Measurements from ENCODE around the gene EIF4A3. TPM values are rescaled to one million over a fixed set of nuclear protein-coding genes. Genes with fewer than 3 reads are reported as not detected.

EIF4A3 gene
- total and polyA plus RNA-seq, 9 of the 15 experiments (the other 6 are each of a cell fraction or from before 2014, with no cell fraction given): 62.7 to 171 (median 127) TPM

DNA sequence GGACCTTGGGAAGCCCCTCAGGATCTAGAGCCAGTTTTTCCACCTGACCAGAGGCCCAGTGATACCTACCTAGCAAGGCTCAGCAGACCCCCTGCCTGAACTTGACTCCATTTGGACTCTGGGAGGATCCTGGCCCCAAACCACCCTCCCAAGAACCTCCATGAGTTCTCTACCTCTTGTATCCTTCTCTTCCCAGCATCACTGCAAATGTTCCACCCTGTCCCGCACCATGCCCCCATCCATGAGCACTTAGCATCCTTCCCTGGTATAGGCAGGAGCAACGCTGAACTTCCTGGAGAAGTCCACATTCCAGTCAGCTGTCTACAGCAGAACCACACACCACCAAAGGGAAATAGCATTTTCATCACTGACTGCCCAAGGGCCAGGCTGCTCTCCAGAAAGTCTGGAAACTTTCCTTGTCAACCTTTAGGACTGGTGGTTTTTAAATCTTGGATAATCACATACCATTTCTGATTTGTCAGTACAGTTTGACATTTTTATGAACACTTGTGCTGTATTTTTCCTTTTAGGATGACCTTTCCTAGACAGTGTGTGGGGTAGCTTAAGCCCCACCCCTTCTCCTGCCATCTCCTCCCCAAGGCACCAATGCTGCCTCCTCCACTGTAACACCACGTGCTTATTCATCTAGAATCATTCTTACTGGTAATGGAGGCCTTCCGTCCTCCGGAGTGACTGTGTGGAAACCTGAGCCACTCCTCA is 13.9 kb downstream of the EIF4A3 start (continued):
- TF ChIP-seq, protein P1, sequence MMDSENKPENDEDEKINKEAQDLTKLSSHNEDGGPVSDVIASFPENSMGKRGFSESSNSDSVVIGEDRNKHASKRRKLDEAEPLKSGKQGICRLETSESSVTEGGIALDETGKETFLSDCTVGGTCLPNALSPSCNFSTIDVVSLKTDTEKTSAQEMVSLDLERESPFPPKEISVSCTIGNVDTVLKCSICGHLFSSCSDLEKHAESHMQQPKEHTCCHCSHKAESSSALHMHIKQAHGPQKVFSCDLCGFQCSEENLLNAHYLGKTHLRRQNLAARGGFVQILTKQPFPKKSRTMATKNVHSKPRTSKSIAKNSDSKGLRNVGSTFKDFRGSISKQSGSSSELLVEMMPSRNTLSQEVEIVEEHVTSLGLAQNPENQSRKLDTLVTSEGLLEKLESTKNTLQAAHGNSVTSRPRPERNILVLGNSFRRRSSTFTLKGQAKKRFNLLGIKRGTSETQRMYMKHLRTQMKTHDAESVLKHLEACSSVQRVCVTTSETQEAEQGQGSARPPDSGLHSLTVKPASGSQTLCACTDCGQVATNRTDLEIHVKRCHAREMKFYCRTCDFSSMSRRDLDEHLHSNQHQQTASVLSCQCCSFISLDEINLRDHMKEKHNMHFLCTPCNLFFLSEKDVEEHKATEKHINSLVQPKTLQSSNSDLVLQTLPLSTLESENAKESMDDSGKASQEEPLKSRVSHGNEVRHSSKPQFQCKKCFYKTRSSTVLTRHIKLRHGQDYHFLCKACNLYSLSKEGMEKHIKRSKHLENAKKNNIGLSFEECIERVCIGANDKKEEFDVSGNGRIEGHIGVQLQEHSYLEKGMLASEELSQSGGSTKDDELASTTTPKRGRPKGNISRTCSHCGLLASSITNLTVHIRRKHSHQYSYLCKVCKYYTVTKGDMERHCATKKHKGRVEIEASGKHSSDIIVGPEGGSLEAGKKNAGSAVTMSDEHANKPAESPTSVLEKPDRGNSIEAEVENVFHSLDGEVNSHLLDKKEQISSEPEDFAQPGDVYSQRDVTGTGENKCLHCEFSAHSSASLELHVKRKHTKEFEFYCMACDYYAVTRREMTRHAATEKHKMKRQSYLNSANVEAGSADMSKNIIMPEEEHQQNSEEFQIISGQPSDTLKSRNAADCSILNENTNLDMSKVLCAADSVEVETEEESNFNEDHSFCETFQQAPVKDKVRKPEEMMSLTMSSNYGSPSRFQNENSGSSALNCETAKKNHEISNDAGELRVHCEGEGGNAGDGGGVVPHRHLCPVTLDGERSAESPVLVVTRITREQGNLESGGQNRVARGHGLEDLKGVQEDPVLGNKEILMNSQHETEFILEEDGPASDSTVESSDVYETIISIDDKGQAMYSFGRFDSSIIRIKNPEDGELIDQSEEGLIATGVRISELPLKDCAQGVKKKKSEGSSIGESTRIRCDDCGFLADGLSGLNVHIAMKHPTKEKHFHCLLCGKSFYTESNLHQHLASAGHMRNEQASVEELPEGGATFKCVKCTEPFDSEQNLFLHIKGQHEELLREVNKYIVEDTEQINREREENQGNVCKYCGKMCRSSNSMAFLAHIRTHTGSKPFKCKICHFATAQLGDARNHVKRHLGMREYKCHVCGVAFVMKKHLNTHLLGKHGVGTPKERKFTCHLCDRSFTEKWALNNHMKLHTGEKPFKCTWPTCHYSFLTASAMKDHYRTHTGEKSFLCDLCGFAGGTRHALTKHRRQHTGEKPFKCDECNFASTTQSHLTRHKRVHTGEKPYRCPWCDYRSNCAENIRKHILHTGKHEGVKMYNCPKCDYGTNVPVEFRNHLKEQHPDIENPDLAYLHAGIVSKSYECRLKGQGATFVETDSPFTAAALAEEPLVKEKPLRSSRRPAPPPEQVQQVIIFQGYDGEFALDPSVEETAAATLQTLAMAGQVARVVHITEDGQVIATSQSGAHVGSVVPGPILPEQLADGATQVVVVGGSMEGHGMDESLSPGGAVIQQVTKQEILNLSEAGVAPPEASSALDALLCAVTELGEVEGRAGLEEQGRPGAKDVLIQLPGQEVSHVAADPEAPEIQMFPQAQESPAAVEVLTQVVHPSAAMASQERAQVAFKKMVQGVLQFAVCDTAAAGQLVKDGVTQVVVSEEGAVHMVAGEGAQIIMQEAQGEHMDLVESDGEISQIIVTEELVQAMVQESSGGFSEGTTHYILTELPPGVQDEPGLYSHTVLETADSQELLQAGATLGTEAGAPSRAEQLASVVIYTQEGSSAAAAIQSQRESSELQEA (IDR thresholded peaks at IDR 0.05; ENCODE audit: low read depth): no peak
- TF ChIP-seq NR2C1 (IDR thresholded peaks at IDR 0.05) (no peak), NR2C1 (tag; IDR thresholded peaks at IDR 0.05) (no peak), ZNF431 (CRISPR knock-in tag; IDR thresholded peaks at IDR 0.05) (no peak), PRMT5 (CRISPR knock-in tag; IDR thresholded peaks at IDR 0.05) (no peak), ZNF507 (tag; conservative IDR thresholded peaks at IDR 0.05) (no peak)
- TF ChIP-seq, protein P2, sequence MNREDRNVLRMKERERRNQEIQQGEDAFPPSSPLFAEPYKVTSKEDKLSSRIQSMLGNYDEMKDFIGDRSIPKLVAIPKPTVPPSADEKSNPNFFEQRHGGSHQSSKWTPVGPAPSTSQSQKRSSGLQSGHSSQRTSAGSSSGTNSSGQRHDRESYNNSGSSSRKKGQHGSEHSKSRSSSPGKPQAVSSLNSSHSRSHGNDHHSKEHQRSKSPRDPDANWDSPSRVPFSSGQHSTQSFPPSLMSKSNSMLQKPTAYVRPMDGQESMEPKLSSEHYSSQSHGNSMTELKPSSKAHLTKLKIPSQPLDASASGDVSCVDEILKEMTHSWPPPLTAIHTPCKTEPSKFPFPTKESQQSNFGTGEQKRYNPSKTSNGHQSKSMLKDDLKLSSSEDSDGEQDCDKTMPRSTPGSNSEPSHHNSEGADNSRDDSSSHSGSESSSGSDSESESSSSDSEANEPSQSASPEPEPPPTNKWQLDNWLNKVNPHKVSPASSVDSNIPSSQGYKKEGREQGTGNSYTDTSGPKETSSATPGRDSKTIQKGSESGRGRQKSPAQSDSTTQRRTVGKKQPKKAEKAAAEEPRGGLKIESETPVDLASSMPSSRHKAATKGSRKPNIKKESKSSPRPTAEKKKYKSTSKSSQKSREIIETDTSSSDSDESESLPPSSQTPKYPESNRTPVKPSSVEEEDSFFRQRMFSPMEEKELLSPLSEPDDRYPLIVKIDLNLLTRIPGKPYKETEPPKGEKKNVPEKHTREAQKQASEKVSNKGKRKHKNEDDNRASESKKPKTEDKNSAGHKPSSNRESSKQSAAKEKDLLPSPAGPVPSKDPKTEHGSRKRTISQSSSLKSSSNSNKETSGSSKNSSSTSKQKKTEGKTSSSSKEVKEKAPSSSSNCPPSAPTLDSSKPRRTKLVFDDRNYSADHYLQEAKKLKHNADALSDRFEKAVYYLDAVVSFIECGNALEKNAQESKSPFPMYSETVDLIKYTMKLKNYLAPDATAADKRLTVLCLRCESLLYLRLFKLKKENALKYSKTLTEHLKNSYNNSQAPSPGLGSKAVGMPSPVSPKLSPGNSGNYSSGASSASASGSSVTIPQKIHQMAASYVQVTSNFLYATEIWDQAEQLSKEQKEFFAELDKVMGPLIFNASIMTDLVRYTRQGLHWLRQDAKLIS (CRISPR knock-in tag; IDR thresholded peaks at IDR 0.05): no peak
- TF ChIP-seq, protein P3, sequence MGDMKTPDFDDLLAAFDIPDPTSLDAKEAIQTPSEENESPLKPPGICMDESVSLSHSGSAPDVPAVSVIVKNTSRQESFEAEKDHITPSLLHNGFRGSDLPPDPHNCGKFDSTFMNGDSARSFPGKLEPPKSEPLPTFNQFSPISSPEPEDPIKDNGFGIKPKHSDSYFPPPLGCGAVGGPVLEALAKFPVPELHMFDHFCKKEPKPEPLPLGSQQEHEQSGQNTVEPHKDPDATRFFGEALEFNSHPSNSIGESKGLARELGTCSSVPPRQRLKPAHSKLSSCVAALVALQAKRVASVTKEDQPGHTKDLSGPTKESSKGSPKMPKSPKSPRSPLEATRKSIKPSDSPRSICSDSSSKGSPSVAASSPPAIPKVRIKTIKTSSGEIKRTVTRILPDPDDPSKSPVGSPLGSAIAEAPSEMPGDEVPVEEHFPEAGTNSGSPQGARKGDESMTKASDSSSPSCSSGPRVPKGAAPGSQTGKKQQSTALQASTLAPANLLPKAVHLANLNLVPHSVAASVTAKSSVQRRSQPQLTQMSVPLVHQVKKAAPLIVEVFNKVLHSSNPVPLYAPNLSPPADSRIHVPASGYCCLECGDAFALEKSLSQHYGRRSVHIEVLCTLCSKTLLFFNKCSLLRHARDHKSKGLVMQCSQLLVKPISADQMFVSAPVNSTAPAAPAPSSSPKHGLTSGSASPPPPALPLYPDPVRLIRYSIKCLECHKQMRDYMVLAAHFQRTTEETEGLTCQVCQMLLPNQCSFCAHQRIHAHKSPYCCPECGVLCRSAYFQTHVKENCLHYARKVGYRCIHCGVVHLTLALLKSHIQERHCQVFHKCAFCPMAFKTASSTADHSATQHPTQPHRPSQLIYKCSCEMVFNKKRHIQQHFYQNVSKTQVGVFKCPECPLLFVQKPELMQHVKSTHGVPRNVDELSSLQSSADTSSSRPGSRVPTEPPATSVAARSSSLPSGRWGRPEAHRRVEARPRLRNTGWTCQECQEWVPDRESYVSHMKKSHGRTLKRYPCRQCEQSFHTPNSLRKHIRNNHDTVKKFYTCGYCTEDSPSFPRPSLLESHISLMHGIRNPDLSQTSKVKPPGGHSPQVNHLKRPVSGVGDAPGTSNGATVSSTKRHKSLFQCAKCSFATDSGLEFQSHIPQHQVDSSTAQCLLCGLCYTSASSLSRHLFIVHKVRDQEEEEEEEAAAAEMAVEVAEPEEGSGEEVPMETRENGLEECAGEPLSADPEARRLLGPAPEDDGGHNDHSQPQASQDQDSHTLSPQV (IDR thresholded peaks at IDR 0.05): no peak
- TF ChIP-seq, protein P4, sequence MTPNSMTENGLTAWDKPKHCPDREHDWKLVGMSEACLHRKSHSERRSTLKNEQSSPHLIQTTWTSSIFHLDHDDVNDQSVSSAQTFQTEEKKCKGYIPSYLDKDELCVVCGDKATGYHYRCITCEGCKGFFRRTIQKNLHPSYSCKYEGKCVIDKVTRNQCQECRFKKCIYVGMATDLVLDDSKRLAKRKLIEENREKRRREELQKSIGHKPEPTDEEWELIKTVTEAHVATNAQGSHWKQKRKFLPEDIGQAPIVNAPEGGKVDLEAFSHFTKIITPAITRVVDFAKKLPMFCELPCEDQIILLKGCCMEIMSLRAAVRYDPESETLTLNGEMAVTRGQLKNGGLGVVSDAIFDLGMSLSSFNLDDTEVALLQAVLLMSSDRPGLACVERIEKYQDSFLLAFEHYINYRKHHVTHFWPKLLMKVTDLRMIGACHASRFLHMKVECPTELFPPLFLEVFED (CRISPR knock-in tag; conservative IDR thresholded peaks at IDR 0.05): 0 out of 2 replicates have a peak, but pooled peaks have one; percentile 22
